Measurements from ENCODE around the gene ZNF160.

- TF ChIP-seq, protein P1, sequence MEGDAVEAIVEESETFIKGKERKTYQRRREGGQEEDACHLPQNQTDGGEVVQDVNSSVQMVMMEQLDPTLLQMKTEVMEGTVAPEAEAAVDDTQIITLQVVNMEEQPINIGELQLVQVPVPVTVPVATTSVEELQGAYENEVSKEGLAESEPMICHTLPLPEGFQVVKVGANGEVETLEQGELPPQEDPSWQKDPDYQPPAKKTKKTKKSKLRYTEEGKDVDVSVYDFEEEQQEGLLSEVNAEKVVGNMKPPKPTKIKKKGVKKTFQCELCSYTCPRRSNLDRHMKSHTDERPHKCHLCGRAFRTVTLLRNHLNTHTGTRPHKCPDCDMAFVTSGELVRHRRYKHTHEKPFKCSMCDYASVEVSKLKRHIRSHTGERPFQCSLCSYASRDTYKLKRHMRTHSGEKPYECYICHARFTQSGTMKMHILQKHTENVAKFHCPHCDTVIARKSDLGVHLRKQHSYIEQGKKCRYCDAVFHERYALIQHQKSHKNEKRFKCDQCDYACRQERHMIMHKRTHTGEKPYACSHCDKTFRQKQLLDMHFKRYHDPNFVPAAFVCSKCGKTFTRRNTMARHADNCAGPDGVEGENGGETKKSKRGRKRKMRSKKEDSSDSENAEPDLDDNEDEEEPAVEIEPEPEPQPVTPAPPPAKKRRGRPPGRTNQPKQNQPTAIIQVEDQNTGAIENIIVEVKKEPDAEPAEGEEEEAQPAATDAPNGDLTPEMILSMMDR (IDR thresholded peaks at IDR 0.05; ENCODE audit: insufficient read depth, low read depth, low read length), result no peak
- TF ChIP-seq EZH2 (IDR thresholded peaks at IDR 0.05; ENCODE audit: insufficient read depth, low read length), result no peak
These were observed 8.3 kb downstream of the ZNF160 start for GRCh38 chr19:53094754-53095575.

Measured in astrocyte (in vitro differentiated cells and primary cell).